Measurements from ENCODE around the gene HOXC5.

DNA sequence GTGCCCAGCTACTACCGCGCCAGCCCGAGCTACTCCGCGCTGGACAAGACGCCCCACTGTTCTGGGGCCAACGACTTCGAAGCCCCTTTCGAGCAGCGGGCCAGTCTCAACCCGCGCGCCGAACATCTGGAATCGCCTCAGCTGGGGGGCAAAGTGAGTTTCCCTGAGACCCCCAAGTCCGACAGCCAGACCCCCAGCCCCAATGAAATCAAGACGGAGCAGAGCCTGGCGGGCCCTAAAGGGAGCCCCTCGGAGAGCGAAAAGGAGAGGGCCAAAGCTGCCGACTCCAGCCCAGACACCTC is 47.2 kb upstream of the HOXC5 start:
- TF ChIP-seq, protein P1, sequence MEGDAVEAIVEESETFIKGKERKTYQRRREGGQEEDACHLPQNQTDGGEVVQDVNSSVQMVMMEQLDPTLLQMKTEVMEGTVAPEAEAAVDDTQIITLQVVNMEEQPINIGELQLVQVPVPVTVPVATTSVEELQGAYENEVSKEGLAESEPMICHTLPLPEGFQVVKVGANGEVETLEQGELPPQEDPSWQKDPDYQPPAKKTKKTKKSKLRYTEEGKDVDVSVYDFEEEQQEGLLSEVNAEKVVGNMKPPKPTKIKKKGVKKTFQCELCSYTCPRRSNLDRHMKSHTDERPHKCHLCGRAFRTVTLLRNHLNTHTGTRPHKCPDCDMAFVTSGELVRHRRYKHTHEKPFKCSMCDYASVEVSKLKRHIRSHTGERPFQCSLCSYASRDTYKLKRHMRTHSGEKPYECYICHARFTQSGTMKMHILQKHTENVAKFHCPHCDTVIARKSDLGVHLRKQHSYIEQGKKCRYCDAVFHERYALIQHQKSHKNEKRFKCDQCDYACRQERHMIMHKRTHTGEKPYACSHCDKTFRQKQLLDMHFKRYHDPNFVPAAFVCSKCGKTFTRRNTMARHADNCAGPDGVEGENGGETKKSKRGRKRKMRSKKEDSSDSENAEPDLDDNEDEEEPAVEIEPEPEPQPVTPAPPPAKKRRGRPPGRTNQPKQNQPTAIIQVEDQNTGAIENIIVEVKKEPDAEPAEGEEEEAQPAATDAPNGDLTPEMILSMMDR (IDR thresholded peaks at IDR 0.05) = no peak
- TF ChIP-seq EZH2 (IDR thresholded peaks at IDR 0.05; ENCODE audit: borderline replicate concordance, insufficient read depth, low read depth, low read length, poor library complexity, severe bottlenecking) = no peak
